GM12878 (cell line): ENCODE measurements around the gene RPSA. TPM values are rescaled to one million over a fixed set of nuclear protein-coding genes. Genes with fewer than 3 reads are reported as not detected.

Experiments used
- MTA3 ChIP-seq: IDR thresholded peaks from 2 replicates; pipeline ENCODE4 v1.6.1; 2012; ENCODE audit warnings: low read length, inconsistent platforms, borderline replicate concordance
- NBN ChIP-seq: fragments of 450-650 bp; IDR thresholded peaks from 2 replicates; pipeline ENCODE4 v1.6.1; 2016
- NR2C1 ChIP-seq: fragments of 450-650 bp; IDR thresholded peaks from 2 replicates; pipeline ENCODE4 v1.6.1; 2017; ENCODE audit warnings: antibody characterized with exemption, mild to moderate bottlenecking, moderate library complexity
- NR2F1 ChIP-seq: fragments of 450-650 bp; conservative IDR thresholded peaks from 2 replicates; pipeline ENCODE4 v1.6.1; 2017; ENCODE audit warnings: mild to moderate bottlenecking
- SMAD5 ChIP-seq: IDR thresholded peaks from 2 replicates; pipeline ENCODE4 v1.6.1; 2016; ENCODE audit warnings: antibody characterized with exemption, low read depth
- TBL1XR1 ChIP-seq: IDR thresholded peaks from 2 replicates; pipeline ENCODE4 v1.6.1; 2012; ENCODE audit warnings: low read depth, low read length, improper control_type of control experiment
- polyA plus RNA-seq, 11 experiments: library from polyadenylated mRNA; depleted of rRNA in 4 of 11; unstranded in 6 of 11; stranded (reverse) in 5 of 11; fragments of >200 nt; fragmentation: Nextera tagmentation in 4 of 11; fragmentation: Illumina TruSeq in 1 of 11; extraction: Ambion mirVana in 4 of 11; extraction: Trizol in 1 of 11; gene quantifications; 1 replicate in 1 of 11; 2 replicates in 10 of 11; pipeline versions ENCODE4 v1.2.1 to v1.2.3, GENCODE V29; 2011 to 2016; ENCODE audit warnings: inconsistent platforms in 2 of 11, missing spikeins in 2 of 11, low read depth in 1 of 11
- total RNA-seq, 4 experiments: library from RNA; depleted of rRNA in 3 of 4; stranded (reverse); fragments of >200 nt in 3 of 4; fragmentation: Illumina TruSeq in 1 of 4; extraction: Trizol in 1 of 4; gene quantifications; 2 replicates each; pipeline versions ENCODE4 v1.2.1 to v1.2.3, GENCODE V29; 2013 to 2021
- TF ChIP-seq, protein P1 (sequence below): fragments of 450-650 bp; IDR thresholded peaks from 2 replicates; pipeline ENCODE4 v1.6.1; 2018; ENCODE audit warnings: mild to moderate bottlenecking, low read depth, moderate library complexity; ENCODE audit not compliant: partially characterized antibody
- TF ChIP-seq, protein P2 (sequence below): IDR thresholded peaks from 2 replicates; pipeline ENCODE4 v1.6.1; 2011; ENCODE audit warnings: mild to moderate bottlenecking, low read depth, low read length, moderate library complexity; ENCODE audit not compliant: insufficient replicate concordance
- TF ChIP-seq, protein P3 (sequence below), 3 experiments: IDR thresholded peaks in 2 of 3; conservative IDR thresholded peaks in 1 of 3; 2 replicates each; pipeline ENCODE4 v1.5.1; 2011; ENCODE audit warnings: low read depth in 3 of 3, low read length in 3 of 3, mild to moderate bottlenecking in 3 of 3, control low read depth in 2 of 3, moderate library complexity in 2 of 3, inconsistent platforms in 1 of 3, mixed read lengths in 1 of 3; ENCODE audit not compliant: control insufficient read depth in 2 of 3, insufficient read depth in 1 of 3; ENCODE audit errors: extremely low read depth in 1 of 3
- TF ChIP-seq, protein P4 (sequence below): fragments of 450-650 bp; formaldehyde crosslinking; IDR thresholded peaks from 2 replicates; pipeline ENCODE4 v1.4.0; 2020; ENCODE audit warnings: mild to moderate bottlenecking, moderate library complexity
- TF ChIP-seq, protein P5 (sequence below): fragments of 450-650 bp; IDR thresholded peaks from 2 replicates; pipeline ENCODE4 v1.6.1; 2016; ENCODE audit warnings: mild to moderate bottlenecking, moderate library complexity, borderline replicate concordance
- TF ChIP-seq, protein P6 (sequence below): fragments of 450-650 bp; IDR thresholded peaks from 2 replicates; pipeline ENCODE4 v1.6.1; 2017; ENCODE audit warnings: mild to moderate bottlenecking, low read depth, inconsistent platforms; ENCODE audit not compliant: poor library complexity, severe bottlenecking

Gene RPSA
- total and polyA plus RNA-seq, 10 of the 15 experiments (the other 5 are each of a cell fraction or from before 2014, with no cell fraction given) = 1,012 to 5,036 (median 3,460) TPM

DNA sequence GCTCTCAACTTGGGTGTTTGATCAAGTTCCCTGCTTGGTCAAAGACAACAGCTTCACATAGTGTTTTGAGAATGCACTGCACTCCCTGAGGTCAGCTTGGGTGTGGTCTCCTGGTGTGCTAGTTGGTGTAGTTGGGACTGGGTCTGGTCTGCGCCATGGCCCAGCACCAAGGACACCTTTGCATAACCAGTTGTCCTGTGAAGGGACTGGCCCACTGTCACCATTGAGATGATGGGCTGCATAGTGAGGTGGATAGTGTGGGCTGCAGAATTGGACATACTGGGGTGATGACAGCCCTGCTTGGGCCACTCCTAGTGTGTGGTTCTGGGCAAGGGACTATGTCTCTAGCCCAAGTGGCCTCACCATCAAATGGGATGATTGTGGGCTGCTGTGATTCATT is 9.5 kb downstream of the RPSA start (continued):
- TF ChIP-seq, protein P1, sequence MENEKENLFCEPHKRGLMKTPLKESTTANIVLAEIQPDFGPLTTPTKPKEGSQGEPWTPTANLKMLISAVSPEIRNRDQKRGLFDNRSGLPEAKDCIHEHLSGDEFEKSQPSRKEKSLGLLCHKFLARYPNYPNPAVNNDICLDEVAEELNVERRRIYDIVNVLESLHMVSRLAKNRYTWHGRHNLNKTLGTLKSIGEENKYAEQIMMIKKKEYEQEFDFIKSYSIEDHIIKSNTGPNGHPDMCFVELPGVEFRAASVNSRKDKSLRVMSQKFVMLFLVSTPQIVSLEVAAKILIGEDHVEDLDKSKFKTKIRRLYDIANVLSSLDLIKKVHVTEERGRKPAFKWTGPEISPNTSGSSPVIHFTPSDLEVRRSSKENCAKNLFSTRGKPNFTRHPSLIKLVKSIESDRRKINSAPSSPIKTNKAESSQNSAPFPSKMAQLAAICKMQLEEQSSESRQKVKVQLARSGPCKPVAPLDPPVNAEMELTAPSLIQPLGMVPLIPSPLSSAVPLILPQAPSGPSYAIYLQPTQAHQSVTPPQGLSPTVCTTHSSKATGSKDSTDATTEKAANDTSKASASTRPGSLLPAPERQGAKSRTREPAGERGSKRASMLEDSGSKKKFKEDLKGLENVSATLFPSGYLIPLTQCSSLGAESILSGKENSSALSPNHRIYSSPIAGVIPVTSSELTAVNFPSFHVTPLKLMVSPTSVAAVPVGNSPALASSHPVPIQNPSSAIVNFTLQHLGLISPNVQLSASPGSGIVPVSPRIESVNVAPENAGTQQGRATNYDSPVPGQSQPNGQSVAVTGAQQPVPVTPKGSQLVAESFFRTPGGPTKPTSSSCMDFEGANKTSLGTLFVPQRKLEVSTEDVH = no peak
- TF ChIP-seq, protein P2, sequence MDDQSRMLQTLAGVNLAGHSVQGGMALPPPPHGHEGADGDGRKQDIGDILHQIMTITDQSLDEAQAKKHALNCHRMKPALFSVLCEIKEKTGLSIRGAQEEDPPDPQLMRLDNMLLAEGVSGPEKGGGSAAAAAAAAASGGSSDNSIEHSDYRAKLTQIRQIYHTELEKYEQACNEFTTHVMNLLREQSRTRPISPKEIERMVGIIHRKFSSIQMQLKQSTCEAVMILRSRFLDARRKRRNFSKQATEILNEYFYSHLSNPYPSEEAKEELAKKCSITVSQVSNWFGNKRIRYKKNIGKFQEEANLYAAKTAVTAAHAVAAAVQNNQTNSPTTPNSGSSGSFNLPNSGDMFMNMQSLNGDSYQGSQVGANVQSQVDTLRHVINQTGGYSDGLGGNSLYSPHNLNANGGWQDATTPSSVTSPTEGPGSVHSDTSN = no peak
- no peak for TF ChIP-seq MTA3
- TF ChIP-seq NR2F1 = no peak
- TF ChIP-seq NBN = no peak
- TF ChIP-seq, protein P3, sequence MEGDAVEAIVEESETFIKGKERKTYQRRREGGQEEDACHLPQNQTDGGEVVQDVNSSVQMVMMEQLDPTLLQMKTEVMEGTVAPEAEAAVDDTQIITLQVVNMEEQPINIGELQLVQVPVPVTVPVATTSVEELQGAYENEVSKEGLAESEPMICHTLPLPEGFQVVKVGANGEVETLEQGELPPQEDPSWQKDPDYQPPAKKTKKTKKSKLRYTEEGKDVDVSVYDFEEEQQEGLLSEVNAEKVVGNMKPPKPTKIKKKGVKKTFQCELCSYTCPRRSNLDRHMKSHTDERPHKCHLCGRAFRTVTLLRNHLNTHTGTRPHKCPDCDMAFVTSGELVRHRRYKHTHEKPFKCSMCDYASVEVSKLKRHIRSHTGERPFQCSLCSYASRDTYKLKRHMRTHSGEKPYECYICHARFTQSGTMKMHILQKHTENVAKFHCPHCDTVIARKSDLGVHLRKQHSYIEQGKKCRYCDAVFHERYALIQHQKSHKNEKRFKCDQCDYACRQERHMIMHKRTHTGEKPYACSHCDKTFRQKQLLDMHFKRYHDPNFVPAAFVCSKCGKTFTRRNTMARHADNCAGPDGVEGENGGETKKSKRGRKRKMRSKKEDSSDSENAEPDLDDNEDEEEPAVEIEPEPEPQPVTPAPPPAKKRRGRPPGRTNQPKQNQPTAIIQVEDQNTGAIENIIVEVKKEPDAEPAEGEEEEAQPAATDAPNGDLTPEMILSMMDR (IDR thresholded peaks at IDR 0.05 in 2 of 3, conservative IDR thresholded peaks at IDR 0.05 in 1 of 3; ENCODE audit: control insufficient read depth in 2 of 3, extremely low read depth in 1 of 3, insufficient read depth in 1 of 3, low read depth in 3 of 3, low read length in 3 of 3) = no peak
- TF ChIP-seq SMAD5 = peak; percentile 4; the same call in 1 of the 2 replicates
- TF ChIP-seq, protein P4, sequence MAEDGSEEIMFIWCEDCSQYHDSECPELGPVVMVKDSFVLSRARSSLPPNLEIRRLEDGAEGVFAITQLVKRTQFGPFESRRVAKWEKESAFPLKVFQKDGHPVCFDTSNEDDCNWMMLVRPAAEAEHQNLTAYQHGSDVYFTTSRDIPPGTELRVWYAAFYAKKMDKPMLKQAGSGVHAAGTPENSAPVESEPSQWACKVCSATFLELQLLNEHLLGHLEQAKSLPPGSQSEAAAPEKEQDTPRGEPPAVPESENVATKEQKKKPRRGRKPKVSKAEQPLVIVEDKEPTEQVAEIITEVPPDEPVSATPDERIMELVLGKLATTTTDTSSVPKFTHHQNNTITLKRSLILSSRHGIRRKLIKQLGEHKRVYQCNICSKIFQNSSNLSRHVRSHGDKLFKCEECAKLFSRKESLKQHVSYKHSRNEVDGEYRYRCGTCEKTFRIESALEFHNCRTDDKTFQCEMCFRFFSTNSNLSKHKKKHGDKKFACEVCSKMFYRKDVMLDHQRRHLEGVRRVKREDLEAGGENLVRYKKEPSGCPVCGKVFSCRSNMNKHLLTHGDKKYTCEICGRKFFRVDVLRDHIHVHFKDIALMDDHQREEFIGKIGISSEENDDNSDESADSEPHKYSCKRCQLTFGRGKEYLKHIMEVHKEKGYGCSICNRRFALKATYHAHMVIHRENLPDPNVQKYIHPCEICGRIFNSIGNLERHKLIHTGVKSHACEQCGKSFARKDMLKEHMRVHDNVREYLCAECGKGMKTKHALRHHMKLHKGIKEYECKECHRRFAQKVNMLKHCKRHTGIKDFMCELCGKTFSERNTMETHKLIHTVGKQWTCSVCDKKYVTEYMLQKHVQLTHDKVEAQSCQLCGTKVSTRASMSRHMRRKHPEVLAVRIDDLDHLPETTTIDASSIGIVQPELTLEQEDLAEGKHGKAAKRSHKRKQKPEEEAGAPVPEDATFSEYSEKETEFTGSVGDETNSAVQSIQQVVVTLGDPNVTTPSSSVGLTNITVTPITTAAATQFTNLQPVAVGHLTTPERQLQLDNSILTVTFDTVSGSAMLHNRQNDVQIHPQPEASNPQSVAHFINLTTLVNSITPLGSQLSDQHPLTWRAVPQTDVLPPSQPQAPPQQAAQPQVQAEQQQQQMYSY (CRISPR knock-in tag) = no peak
- TF ChIP-seq, protein P5, sequence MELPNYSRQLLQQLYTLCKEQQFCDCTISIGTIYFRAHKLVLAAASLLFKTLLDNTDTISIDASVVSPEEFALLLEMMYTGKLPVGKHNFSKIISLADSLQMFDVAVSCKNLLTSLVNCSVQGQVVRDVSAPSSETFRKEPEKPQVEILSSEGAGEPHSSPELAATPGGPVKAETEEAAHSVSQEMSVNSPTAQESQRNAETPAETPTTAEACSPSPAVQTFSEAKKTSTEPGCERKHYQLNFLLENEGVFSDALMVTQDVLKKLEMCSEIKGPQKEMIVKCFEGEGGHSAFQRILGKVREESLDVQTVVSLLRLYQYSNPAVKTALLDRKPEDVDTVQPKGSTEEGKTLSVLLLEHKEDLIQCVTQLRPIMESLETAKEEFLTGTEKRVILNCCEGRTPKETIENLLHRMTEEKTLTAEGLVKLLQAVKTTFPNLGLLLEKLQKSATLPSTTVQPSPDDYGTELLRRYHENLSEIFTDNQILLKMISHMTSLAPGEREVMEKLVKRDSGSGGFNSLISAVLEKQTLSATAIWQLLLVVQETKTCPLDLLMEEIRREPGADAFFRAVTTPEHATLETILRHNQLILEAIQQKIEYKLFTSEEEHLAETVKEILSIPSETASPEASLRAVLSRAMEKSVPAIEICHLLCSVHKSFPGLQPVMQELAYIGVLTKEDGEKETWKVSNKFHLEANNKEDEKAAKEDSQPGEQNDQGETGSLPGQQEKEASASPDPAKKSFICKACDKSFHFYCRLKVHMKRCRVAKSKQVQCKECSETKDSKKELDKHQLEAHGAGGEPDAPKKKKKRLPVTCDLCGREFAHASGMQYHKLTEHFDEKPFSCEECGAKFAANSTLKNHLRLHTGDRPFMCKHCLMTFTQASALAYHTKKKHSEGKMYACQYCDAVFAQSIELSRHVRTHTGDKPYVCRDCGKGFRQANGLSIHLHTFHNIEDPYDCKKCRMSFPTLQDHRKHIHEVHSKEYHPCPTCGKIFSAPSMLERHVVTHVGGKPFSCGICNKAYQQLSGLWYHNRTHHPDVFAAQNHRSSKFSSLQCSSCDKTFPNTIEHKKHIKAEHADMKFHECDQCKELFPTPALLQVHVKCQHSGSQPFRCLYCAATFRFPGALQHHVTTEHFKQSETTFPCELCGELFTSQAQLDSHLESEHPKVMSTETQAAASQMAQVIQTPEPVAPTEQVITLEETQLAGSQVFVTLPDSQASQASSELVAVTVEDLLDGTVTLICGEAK = no peak
- TF ChIP-seq, protein P6, sequence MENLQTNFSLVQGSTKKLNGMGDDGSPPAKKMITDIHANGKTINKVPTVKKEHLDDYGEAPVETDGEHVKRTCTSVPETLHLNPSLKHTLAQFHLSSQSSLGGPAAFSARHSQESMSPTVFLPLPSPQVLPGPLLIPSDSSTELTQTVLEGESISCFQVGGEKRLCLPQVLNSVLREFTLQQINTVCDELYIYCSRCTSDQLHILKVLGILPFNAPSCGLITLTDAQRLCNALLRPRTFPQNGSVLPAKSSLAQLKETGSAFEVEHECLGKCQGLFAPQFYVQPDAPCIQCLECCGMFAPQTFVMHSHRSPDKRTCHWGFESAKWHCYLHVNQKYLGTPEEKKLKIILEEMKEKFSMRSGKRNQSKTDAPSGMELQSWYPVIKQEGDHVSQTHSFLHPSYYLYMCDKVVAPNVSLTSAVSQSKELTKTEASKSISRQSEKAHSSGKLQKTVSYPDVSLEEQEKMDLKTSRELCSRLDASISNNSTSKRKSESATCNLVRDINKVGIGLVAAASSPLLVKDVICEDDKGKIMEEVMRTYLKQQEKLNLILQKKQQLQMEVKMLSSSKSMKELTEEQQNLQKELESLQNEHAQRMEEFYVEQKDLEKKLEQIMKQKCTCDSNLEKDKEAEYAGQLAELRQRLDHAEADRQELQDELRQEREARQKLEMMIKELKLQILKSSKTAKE = no peak
- TF ChIP-seq NR2C1 = no peak
- no peak for TF ChIP-seq TBL1XR1
